HFFc6 (cell line): ENCODE measurements around the gene CALN1. TPM values are rescaled to one million over a fixed set of nuclear protein-coding genes. Genes with fewer than 3 reads are reported as not detected.

Source experiments
- DNase-seq: peaks from one replicate; pipeline ENCODE4 v3.0.0-alpha.2; 2018
- H3K27ac Mint-ChIP-seq: 2 replicates; pipeline ENCODE4 v1.8.0; 2020; ENCODE audit warnings: mild to moderate bottlenecking, mixed read lengths
- H3K27me3 Mint-ChIP-seq: 2 replicates; pipeline ENCODE4 v1.8.0; 2021; ENCODE audit warnings: mild to moderate bottlenecking, moderate library complexity, mixed read lengths; ENCODE audit not compliant: insufficient read depth
- H3K36me3 Mint-ChIP-seq: 2 replicates; pipeline ENCODE4 v1.8.0; 2021; ENCODE audit warnings: low read depth, mixed read lengths
- H3K4me1 Mint-ChIP-seq: 2 replicates; pipeline ENCODE4 v1.8.0; 2020; ENCODE audit warnings: low read depth, mixed read lengths
- H3K4me3 Mint-ChIP-seq: 2 replicates; pipeline ENCODE4 v1.8.0; 2020; ENCODE audit warnings: mild to moderate bottlenecking, moderate library complexity, mixed read lengths
- H3K9me3 Mint-ChIP-seq: 2 replicates; pipeline ENCODE4 v1.8.0; 2020; ENCODE audit warnings: mild to moderate bottlenecking, mixed read lengths
- total RNA-seq, 6 experiments: library from RNA; stranded (reverse); fragmentation: NEBNext Ultra II Directional; extraction: Animal tissue kit (Norgen Biotek cat#: 25700); gene quantifications; 2 replicates in 1 of 6; 3 replicates in 5 of 6; pipeline ENCODE4 v1.2.3, GENCODE V29; 2021
- TF ChIP-seq, protein P1 (sequence below): fragments of 200-600 bp; sonication (generic); IDR thresholded peaks from 2 replicates; pipeline ENCODE4 v1.5.0; 2021; ENCODE audit warnings: antibody characterized with exemption, mild to moderate bottlenecking

The CALN1 gene
- total RNA-seq, 6 experiments from 2014 or later: not detected

DNA sequence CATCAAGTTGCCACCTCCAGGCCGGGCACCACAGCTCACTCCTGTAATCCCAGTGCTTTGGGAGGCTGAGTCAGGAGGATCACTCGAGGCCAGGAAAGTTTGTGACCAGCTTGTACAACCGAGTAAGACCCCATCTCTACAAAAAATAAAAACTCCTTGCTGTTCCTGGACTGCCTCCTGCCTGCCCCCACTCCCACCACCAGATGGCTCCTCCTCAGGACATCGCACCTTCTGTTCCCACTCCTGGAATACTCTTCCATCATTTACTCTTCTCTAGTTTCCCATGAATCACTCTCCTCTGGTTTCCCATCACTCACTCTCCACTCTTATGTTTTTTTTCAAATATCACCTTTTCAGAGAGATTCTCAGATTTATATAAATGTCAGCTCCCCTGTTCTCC lies 540.7 kb downstream of the CALN1 start:
- Mint-ChIP-seq H3K27ac (no peak overlapping the region), H3K36me3 (no peaks in the 10 kb centered on the region), H3K4me1 (no peaks in the 10 kb centered on the region), H3K27me3 (peaks cover 5% of the 10 kb centered on the region; the same call in 1 of the 2 replicates), H3K9me3 (peaks cover 35% of the 10 kb centered on the region), H3K4me3 (no peak overlapping the region)
- no peak for DNase-seq
- TF ChIP-seq, protein P1, sequence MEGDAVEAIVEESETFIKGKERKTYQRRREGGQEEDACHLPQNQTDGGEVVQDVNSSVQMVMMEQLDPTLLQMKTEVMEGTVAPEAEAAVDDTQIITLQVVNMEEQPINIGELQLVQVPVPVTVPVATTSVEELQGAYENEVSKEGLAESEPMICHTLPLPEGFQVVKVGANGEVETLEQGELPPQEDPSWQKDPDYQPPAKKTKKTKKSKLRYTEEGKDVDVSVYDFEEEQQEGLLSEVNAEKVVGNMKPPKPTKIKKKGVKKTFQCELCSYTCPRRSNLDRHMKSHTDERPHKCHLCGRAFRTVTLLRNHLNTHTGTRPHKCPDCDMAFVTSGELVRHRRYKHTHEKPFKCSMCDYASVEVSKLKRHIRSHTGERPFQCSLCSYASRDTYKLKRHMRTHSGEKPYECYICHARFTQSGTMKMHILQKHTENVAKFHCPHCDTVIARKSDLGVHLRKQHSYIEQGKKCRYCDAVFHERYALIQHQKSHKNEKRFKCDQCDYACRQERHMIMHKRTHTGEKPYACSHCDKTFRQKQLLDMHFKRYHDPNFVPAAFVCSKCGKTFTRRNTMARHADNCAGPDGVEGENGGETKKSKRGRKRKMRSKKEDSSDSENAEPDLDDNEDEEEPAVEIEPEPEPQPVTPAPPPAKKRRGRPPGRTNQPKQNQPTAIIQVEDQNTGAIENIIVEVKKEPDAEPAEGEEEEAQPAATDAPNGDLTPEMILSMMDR: peak; percentile 38

DNA sequence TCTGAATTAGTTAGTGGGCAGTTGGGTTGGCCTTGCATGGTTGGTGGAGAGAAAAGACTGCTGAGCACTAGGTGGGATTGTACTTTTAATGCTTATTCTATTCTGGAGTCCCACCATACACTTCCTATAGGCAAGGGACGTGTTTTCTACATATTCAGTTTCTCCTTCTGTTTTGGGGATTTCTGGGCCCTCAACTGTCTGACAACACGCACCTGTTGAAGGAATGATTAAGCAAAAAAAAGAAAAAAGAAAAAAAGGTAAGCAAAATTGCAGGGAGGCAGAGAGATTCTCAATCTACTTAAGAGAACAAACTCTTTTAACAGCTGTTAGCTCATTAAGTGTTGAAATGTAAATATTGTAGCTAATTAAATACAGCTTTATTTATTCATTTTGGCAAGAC lies 541.3 kb downstream of the CALN1 start:
- no peaks in the 10 kb centered on the region for H3K36me3 Mint-ChIP-seq
- TF ChIP-seq, protein P1: no peak
- no peak for DNase-seq
- peaks cover 5% of the 10 kb centered on the region; the same call in 1 of the 2 replicates for H3K27me3 Mint-ChIP-seq
- no peaks in the 10 kb centered on the region for H3K4me1 Mint-ChIP-seq
- H3K9me3 Mint-ChIP-seq: peaks cover 33% of the 10 kb centered on the region
- no peak overlapping the region for H3K4me3 Mint-ChIP-seq
- no peak overlapping the region for H3K27ac Mint-ChIP-seq

DNA sequence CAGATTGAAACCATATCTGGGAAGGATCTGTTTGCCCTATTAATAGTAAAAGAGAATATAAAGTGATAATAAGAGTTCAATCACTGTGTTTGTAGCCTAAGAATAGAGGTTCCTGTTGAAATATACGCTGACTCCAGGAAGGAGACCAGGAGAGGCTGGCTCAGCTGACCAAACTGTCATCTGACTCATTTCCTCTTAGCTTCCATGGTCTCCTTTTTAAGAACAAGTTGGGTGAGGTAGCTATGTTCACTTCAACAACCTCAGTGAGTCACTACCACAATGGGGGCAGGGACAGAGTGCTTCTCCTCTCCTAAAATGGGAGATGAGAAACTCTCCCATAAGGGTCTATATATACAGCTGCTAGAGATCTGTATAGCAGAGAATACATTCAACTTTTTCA lies 543.3 kb downstream of the CALN1 start:
- H3K36me3 Mint-ChIP-seq: no peaks in the 10 kb centered on the region
- DNase-seq: peak; percentile 17
- H3K27me3 Mint-ChIP-seq: peaks cover 1% of the 10 kb centered on the region; the same call in 1 of the 2 replicates
- TF ChIP-seq, protein P1: no peak
- H3K9me3 Mint-ChIP-seq: peaks cover 28% of the 10 kb centered on the region
- H3K4me1 Mint-ChIP-seq: no peaks in the 10 kb centered on the region
- H3K4me3 Mint-ChIP-seq: no peak overlapping the region
- H3K27ac Mint-ChIP-seq: no peak overlapping the region

GRCh38 chr7:71867626-71868025 lies 544.5 kb downstream of the CALN1 start:
- Mint-ChIP-seq H3K4me3 (no peak overlapping the region), H3K27me3 (peaks cover 1% of the 10 kb centered on the region; the same call in 1 of the 2 replicates), H3K9me3 (peaks cover 36% of the 10 kb centered on the region), H3K4me1 (no peaks in the 10 kb centered on the region), H3K36me3 (no peaks in the 10 kb centered on the region), H3K27ac (no peak overlapping the region)
- DNase-seq: no peak
- TF ChIP-seq, protein P1: no peak

GRCh38 chr7:71865172-71865571 lies 547.0 kb downstream of the CALN1 start:
- H3K27ac Mint-ChIP-seq: no peak overlapping the region
- DNase-seq: no peak
- no peak overlapping the region for H3K4me3 Mint-ChIP-seq
- no peaks in the 10 kb centered on the region for H3K36me3 Mint-ChIP-seq
- peaks cover 49% of the 10 kb centered on the region for H3K9me3 Mint-ChIP-seq
- no peaks in the 10 kb centered on the region for H3K4me1 Mint-ChIP-seq
- TF ChIP-seq, protein P1: no peak
- peaks cover 1% of the 10 kb centered on the region; the same call in 1 of the 2 replicates for H3K27me3 Mint-ChIP-seq

DNA sequence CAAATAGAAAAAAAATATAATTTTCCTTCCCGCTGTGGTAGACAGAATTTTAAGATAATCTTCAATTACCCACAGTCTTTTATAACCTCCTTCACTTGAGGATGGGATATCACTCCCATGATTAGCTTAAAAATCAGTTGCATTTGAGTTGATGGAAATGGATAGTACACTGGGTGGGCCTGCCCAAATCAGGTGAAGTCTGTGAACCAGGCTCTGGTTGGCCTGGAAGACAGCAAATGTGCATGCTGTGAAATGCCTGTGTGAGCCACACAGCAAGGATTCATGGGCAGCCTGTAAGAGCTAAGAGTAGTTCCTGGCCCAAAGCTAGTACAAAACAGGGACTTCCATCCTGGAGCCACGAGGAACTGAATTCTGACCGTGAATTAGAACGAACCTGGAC lies 548.0 kb downstream of the CALN1 start:
- H3K27ac Mint-ChIP-seq: no peak overlapping the region
- TF ChIP-seq, protein P1: no peak
- no peaks in the 10 kb centered on the region for H3K4me1 Mint-ChIP-seq
- no peaks in the 10 kb centered on the region for H3K36me3 Mint-ChIP-seq
- peaks cover 1% of the 10 kb centered on the region for H3K27me3 Mint-ChIP-seq
- peaks cover 55% of the 10 kb centered on the region for H3K9me3 Mint-ChIP-seq
- H3K4me3 Mint-ChIP-seq: no peak overlapping the region
- DNase-seq: no peak
